HEK293 (cell line): ENCODE data around the gene SLC2A9.

Experiments
- CTCF ChIA-PET: fragments of 350-600 bp; formaldehyde crosslinking; extraction: SDS; loops from one replicate; lab custom pipeline; 2021; ENCODE audit warnings: antibody characterized with exemption; lab: Yijun Ruan, JAX
- POLR2A ChIA-PET: fragments of 300-600 bp; formaldehyde crosslinking; extraction: SDS; loops from one replicate; lab custom pipeline; 2020; ENCODE audit warnings: antibody characterized with exemption, inconsistent platforms; lab: Yijun Ruan, JAX
- H3K27ac ChIP-seq: fragments of 200-500 bp; sonication (Bioruptor generic); 2 replicates; pipeline ENCODE4 v1.5.1; 2014; ENCODE audit warnings: low read depth, low read length, control low read depth, inconsistent platforms; ENCODE audit errors: extremely low read depth
- H3K36me3 ChIP-seq, 2 experiments: fragments of 200-500 bp in 1 of 2; sonication (Bioruptor generic) in 1 of 2; 1 replicate in 1 of 2; 2 replicates in 1 of 2; pipeline ENCODE4 v1.5.1; 2014 to 2017; ENCODE audit warnings: inconsistent platforms in 2 of 2, low read length in 2 of 2; ENCODE audit not compliant: control insufficient read depth in 2 of 2, insufficient read depth in 1 of 2
- H3K4me1 ChIP-seq: fragments of 200-500 bp; sonication (Bioruptor generic); 2 replicates; pipeline ENCODE4 v1.5.1; 2014; ENCODE audit warnings: mild to moderate bottlenecking, low read length, inconsistent platforms; ENCODE audit not compliant: control insufficient read depth, insufficient read depth
- H3K4me3 ChIP-seq: 2 replicates; pipeline ENCODE4 v1.5.1; 2011; ENCODE audit warnings: low read depth, mild to moderate bottlenecking, control low read depth, low read length, moderate library complexity
- H3K9me3 ChIP-seq: fragments of 200-500 bp; sonication (Bioruptor generic); 2 replicates; pipeline ENCODE4 v1.5.1; 2014; ENCODE audit warnings: low read depth, low read length, inconsistent platforms; ENCODE audit not compliant: control insufficient read depth, insufficient read depth
- CTCF ChIP-seq: fragments of 450-650 bp; formaldehyde crosslinking; IDR thresholded peaks from 2 replicates; pipeline ENCODE4 v1.5.1; 2016; ENCODE audit warnings: missing biosample characterization, missing genetic modification characterization
- HOXD13 ChIP-seq: sonication (generic); formaldehyde crosslinking; IDR thresholded peaks from 2 replicates; pipeline ENCODE4 v1.8.0; 2022; ENCODE audit warnings: missing genetic modification reagents, borderline replicate concordance
- KLF1 ChIP-seq: fragments of 450-650 bp; formaldehyde crosslinking; IDR thresholded peaks from 2 replicates; pipeline ENCODE4 v1.5.1; 2016; ENCODE audit warnings: missing biosample characterization, missing genetic modification characterization
- KLF16 ChIP-seq: fragments of 450-650 bp; formaldehyde crosslinking; IDR thresholded peaks from 2 replicates; pipeline ENCODE4 v1.5.1; 2017; ENCODE audit warnings: missing biosample characterization, missing genetic modification characterization
- TCF7L2 ChIP-seq: IDR thresholded peaks from 2 replicates; pipeline ENCODE4 v1.6.1; 2011; ENCODE audit warnings: low read depth, mild to moderate bottlenecking, inconsistent platforms, low read length, moderate library complexity, borderline replicate concordance
- YY2 ChIP-seq: fragments of 450-650 bp; formaldehyde crosslinking; IDR thresholded peaks from 2 replicates; pipeline ENCODE4 v1.5.1; 2016; ENCODE audit warnings: missing biosample characterization, missing genetic modification characterization
- ZEB2 ChIP-seq: fragments of 450-650 bp; formaldehyde crosslinking; IDR thresholded peaks from 2 replicates; pipeline ENCODE4 v1.5.1; 2016; ENCODE audit warnings: missing biosample characterization, missing genetic modification characterization
- ZFP3 ChIP-seq: fragments of 450-650 bp; formaldehyde crosslinking; IDR thresholded peaks from 2 replicates; pipeline ENCODE4 v1.5.1; 2016; ENCODE audit warnings: low read depth, missing biosample characterization, missing genetic modification characterization
- ZNF10 ChIP-seq: fragments of 450-650 bp; formaldehyde crosslinking; IDR thresholded peaks from 2 replicates; pipeline ENCODE4 v1.5.1; 2017; ENCODE audit warnings: missing biosample characterization, missing genetic modification characterization
- ZNF266 ChIP-seq: fragments of 450-650 bp; formaldehyde crosslinking; IDR thresholded peaks from 2 replicates; pipeline ENCODE4 v1.5.1; 2016; ENCODE audit warnings: missing biosample characterization, missing genetic modification characterization, low read depth
- ZNF626 ChIP-seq: fragments of 450-650 bp; sonication (Bioruptor Pico); formaldehyde crosslinking; IDR thresholded peaks from 2 replicates; pipeline ENCODE4 v1.5.1; 2018; ENCODE audit warnings: missing biosample characterization, missing genetic modification characterization, inconsistent platforms
- ZNF654 ChIP-seq: fragments of 450-650 bp; formaldehyde crosslinking; IDR thresholded peaks from 2 replicates; pipeline ENCODE4 v1.5.1; 2016; ENCODE audit warnings: low read depth, missing biosample characterization, missing genetic modification characterization
- ZNF837 ChIP-seq: fragments of 450-650 bp; formaldehyde crosslinking; IDR thresholded peaks from 2 replicates; pipeline ENCODE4 v1.5.1; 2016; ENCODE audit warnings: missing biosample characterization, missing genetic modification characterization
- TF ChIP-seq, protein P1 (sequence below): fragments of 450-650 bp; formaldehyde crosslinking; IDR thresholded peaks from 2 replicates; pipeline ENCODE4 v1.5.0; 2017; ENCODE audit warnings: missing biosample characterization, missing genetic modification characterization, borderline replicate concordance

The SLC2A9 gene

GRCh38 chr4:10066670-10067651, 45.7 kb upstream of the SLC2A9 start (continued):
- TF ChIP-seq, protein P1, sequence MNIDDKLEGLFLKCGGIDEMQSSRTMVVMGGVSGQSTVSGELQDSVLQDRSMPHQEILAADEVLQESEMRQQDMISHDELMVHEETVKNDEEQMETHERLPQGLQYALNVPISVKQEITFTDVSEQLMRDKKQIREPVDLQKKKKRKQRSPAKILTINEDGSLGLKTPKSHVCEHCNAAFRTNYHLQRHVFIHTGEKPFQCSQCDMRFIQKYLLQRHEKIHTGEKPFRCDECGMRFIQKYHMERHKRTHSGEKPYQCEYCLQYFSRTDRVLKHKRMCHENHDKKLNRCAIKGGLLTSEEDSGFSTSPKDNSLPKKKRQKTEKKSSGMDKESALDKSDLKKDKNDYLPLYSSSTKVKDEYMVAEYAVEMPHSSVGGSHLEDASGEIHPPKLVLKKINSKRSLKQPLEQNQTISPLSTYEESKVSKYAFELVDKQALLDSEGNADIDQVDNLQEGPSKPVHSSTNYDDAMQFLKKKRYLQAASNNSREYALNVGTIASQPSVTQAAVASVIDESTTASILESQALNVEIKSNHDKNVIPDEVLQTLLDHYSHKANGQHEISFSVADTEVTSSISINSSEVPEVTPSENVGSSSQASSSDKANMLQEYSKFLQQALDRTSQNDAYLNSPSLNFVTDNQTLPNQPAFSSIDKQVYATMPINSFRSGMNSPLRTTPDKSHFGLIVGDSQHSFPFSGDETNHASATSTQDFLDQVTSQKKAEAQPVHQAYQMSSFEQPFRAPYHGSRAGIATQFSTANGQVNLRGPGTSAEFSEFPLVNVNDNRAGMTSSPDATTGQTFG (tag by site-specific recombination): no peak
- TF ChIP-seq YY2 (no peak), ZNF266 (tag by site-specific recombination) (no peak), ZNF10 (tag by site-specific recombination) (no peak), ZFP3 (no peak)

- no peaks in the 10 kb centered on the region for H3K4me1 ChIP-seq
- no peaks in the 10 kb centered on the region for H3K9me3 ChIP-seq
- no peaks in the 10 kb centered on the region for H3K36me3 ChIP-seq
- no peak overlapping the region for H3K27ac ChIP-seq
- ChIA-PET CTCF (no interaction called here), POLR2A (no interaction called here)
- no peak overlapping the region for H3K4me3 ChIP-seq
- TF ChIP-seq ZNF837 (tag by site-specific recombination): no peak
- no peak for TF ChIP-seq ZNF626 (tag by site-specific recombination)
- no peak for TF ChIP-seq KLF1
- TF ChIP-seq HOXD13 (CRISPR knock-in tag): no peak
- TF ChIP-seq ZEB2 (tag by site-specific recombination): no peak
- no peak for TF ChIP-seq TCF7L2
These were observed 44.9 kb upstream of the SLC2A9 start for GRCh38 chr4:10066206-10066605.

- Histone ChIP-seq H3K4me1 (no peaks in the 10 kb centered on the region), H3K9me3 (no peaks in the 10 kb centered on the region), H3K27ac (no peak overlapping the region), H3K36me3 (no peaks in the 10 kb centered on the region), H3K4me3 (no peak overlapping the region)
- TF ChIP-seq KLF16 (tag by site-specific recombination) (no peak), ZNF654 (tag by site-specific recombination) (peak; percentile 24), CTCF (0 out of 2 replicates have a peak, but pooled peaks have one; percentile 12)
- ChIA-PET CTCF (interaction anchor here (0.7 to 0.8 kb wide), 2 partner anchors 40 to 44 kb away, joined by 3 read pairs; no protein-coding TSS in a partner anchor), POLR2A (no interaction called here)
These were observed 42.4 kb upstream of the SLC2A9 start for GRCh38 chr4:10063544-10064300.
